OCI-LY1 (cell line): ENCODE measurements around the gene PDK4.

Experiments
- H2AFZ ChIP-seq: fragments of 200-600 bp; sonication (generic), shearing (Covaris generic); 2 replicates; pipeline ENCODE4 v1.6.0; 2014; ENCODE audit warnings: antibody characterized with exemption, mild to moderate bottlenecking, low read length
- H3F3A ChIP-seq: fragments of 200-600 bp; sonication (generic), shearing (Covaris generic); 2 replicates; pipeline ENCODE4 v1.6.0; 2014; ENCODE audit warnings: mild to moderate bottlenecking, antibody characterized with exemption, low read length, moderate library complexity; ENCODE audit not compliant: insufficient read depth
- H3K27ac ChIP-seq: fragments of 200-600 bp; sonication (generic); 2 replicates; pipeline ENCODE4 v1.5.1; 2014; ENCODE audit warnings: low read length, mixed run types, mild to moderate bottlenecking, low read depth; ENCODE audit not compliant: poor library complexity, severe bottlenecking
- H3K27me3 ChIP-seq: fragments of 200-600 bp; sonication (generic); 2 replicates; pipeline ENCODE4 v1.6.0; 2014; ENCODE audit warnings: antibody characterized with exemption, mild to moderate bottlenecking, low read length, moderate library complexity; ENCODE audit not compliant: insufficient read depth
- H3K36me3 ChIP-seq: fragments of 200-600 bp; sonication (generic); 2 replicates; pipeline ENCODE4 v1.6.1; 2014; ENCODE audit warnings: mild to moderate bottlenecking, antibody characterized with exemption, low read length, moderate library complexity, mixed read lengths; ENCODE audit not compliant: insufficient read depth
- H3K4me1 ChIP-seq: fragments of 200-600 bp; sonication (generic); 2 replicates; pipeline ENCODE4 v1.5.1; 2014; ENCODE audit warnings: mild to moderate bottlenecking, low read length, moderate library complexity; ENCODE audit not compliant: insufficient read depth, severe bottlenecking
- H3K4me2 ChIP-seq: fragments of 200-600 bp; sonication (generic), shearing (Covaris generic); 2 replicates; pipeline ENCODE4 v1.6.1; 2014; ENCODE audit warnings: low read length
- H3K4me3 ChIP-seq: fragments of 200-600 bp; sonication (generic); 2 replicates; pipeline ENCODE4 v1.5.1; 2014; ENCODE audit warnings: low read length, low read depth, mild to moderate bottlenecking, mixed read lengths; ENCODE audit not compliant: poor library complexity, severe bottlenecking
- H3K79me2 ChIP-seq: fragments of 200-600 bp; shearing (Covaris generic); 2 replicates; pipeline ENCODE4 v1.6.1; 2016; ENCODE audit warnings: mixed run types, low read length, mixed read lengths; ENCODE audit not compliant: insufficient read depth
- H3K9ac ChIP-seq: fragments of 200-600 bp; sonication (generic), shearing (Covaris generic); 2 replicates; pipeline ENCODE4 v1.6.1; 2014; ENCODE audit warnings: mild to moderate bottlenecking, low read length, mixed read lengths
- H3K9me2 ChIP-seq: fragments of 200-600 bp; sonication (generic), shearing (Covaris generic); 2 replicates; pipeline ENCODE4 v1.6.1; 2014; ENCODE audit warnings: low read depth, mild to moderate bottlenecking, low read length, mixed read lengths
- H3K9me3 ChIP-seq: fragments of 200-600 bp; shearing (Covaris generic); 2 replicates; pipeline ENCODE4 v1.6.1; 2014; ENCODE audit warnings: low read length, mixed read lengths
- H4K20me1 ChIP-seq: fragments of 200-600 bp; sonication (generic), shearing (Covaris generic); 2 replicates; pipeline ENCODE4 v1.6.0; 2016; ENCODE audit warnings: mild to moderate bottlenecking, low read length; ENCODE audit not compliant: insufficient read depth
- EZH2 ChIP-seq: fragments of 200-600 bp; sonication (generic), shearing (Covaris generic); IDR thresholded peaks from 2 replicates; pipeline ENCODE4 v1.8.0; 2017; ENCODE audit warnings: borderline replicate concordance, mixed run types, mild to moderate bottlenecking, antibody characterized with exemption, low read length, moderate library complexity, mixed read lengths
- TF ChIP-seq, protein P1 (sequence below): fragments of 200-600 bp; sonication (generic), shearing (Covaris generic); IDR thresholded peaks from 2 replicates; pipeline ENCODE4 v1.5.1; 2017; ENCODE audit warnings: mild to moderate bottlenecking, antibody characterized with exemption, low read length, moderate library complexity, mixed read lengths

PDK4 gene

GRCh38 chr7:95534796-95535195 is 61.5 kb downstream of the PDK4 start:
- H3K27ac ChIP-seq, result no peak overlapping the region
- H3K9me2 ChIP-seq, result no peaks in the 10 kb centered on the region
- no peak overlapping the region for H2AFZ ChIP-seq
- H3K9me3 ChIP-seq, result no peaks in the 10 kb centered on the region
- TF ChIP-seq, protein P1, sequence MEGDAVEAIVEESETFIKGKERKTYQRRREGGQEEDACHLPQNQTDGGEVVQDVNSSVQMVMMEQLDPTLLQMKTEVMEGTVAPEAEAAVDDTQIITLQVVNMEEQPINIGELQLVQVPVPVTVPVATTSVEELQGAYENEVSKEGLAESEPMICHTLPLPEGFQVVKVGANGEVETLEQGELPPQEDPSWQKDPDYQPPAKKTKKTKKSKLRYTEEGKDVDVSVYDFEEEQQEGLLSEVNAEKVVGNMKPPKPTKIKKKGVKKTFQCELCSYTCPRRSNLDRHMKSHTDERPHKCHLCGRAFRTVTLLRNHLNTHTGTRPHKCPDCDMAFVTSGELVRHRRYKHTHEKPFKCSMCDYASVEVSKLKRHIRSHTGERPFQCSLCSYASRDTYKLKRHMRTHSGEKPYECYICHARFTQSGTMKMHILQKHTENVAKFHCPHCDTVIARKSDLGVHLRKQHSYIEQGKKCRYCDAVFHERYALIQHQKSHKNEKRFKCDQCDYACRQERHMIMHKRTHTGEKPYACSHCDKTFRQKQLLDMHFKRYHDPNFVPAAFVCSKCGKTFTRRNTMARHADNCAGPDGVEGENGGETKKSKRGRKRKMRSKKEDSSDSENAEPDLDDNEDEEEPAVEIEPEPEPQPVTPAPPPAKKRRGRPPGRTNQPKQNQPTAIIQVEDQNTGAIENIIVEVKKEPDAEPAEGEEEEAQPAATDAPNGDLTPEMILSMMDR, result no peak
- no peak for TF ChIP-seq EZH2
- no peak overlapping the region for H3K9ac ChIP-seq
- H3K27me3 ChIP-seq, result no peaks in the 10 kb centered on the region
- no peak overlapping the region for H3K4me3 ChIP-seq
- H3K4me1 ChIP-seq, result no peaks in the 10 kb centered on the region
- H3K79me2 ChIP-seq, result no peaks in the 10 kb centered on the region
- no peaks in the 10 kb centered on the region for H4K20me1 ChIP-seq
- no peak overlapping the region for H3K4me2 ChIP-seq
- H3K36me3 ChIP-seq, result no peaks in the 10 kb centered on the region
- H3F3A ChIP-seq, result no peaks in the 10 kb centered on the region
